Skin epidermis (tissue), 12 donors: ENCODE results near the gene ZFYVE26.
"Not testable (repeated sequence)": the region's sequence is repeated elsewhere in the genome, so short reads cannot be mapped to it uniquely, and the experiment has no call there.

Experiments
- H3K27ac ChIP-seq, 21 experiments: fragments of 200-600 bp; sonication (generic) in 11 of 21; one replicate each; pipeline ENCODE4 v1.5.0; 2020; ENCODE audit warnings: mild to moderate bottlenecking in 3 of 21, inconsistent platforms in 2 of 21, moderate library complexity in 2 of 21
- H3K4me3 ChIP-seq, 7 experiments: fragments of 200-600 bp; sonication (generic) in 2 of 7; one replicate each; pipeline ENCODE4 v1.5.0; 2020; ENCODE audit warnings: inconsistent platforms in 2 of 7, mild to moderate bottlenecking in 2 of 7, moderate library complexity in 1 of 7

Gene ZFYVE26

GRCh38 chr14:67818476-67818875 lies 2.1 kb upstream of the ZFYVE26 start:
- peak overlapping the region in 1 of 7 experiments; percentile 91 for H3K4me3 ChIP-seq
- not testable (repeated sequence) for H3K27ac ChIP-seq

GRCh38 chr14:67817750-67818438 lies 1.5 kb upstream of the ZFYVE26 start:
- Histone ChIP-seq H3K27ac (peak overlapping the region in 1 of 21 experiments; percentile 79), H3K4me3 (no peak overlapping the region)

GRCh38 chr14:67815573-67816225 lies 691 bp downstream of the ZFYVE26 start:
- peak overlapping the region in 20 of 21 experiments; percentile 67 to 90 (median 82) for H3K27ac ChIP-seq

GRCh38 chr14:67814821-67815220 lies 1.6 kb downstream of the ZFYVE26 start:
- peak overlapping the region in 1 of 7 experiments; percentile 0 for H3K4me3 ChIP-seq
- no peak overlapping the region for H3K27ac ChIP-seq

More at GRCh38 chr14:67815573-67816225, 691 bp downstream of the ZFYVE26 start:
- H3K4me3 ChIP-seq = peak overlapping the region; percentile 55 to 93 (median 79)

GRCh38 chr14:67806246-67806645 lies 10.1 kb downstream of the ZFYVE26 start:
- Histone ChIP-seq H3K27ac (no peak overlapping the region), H3K4me3 (no peak overlapping the region)

- Histone ChIP-seq H3K27ac (no peak overlapping the region), H3K4me3 (no peak overlapping the region)
These were observed 15.6 kb downstream of the ZFYVE26 start for GRCh38 chr14:67800743-67801142.

GRCh38 chr14:67798731-67799130 lies 17.7 kb downstream of the ZFYVE26 start:
- H3K27ac ChIP-seq = no peak overlapping the region

GRCh38 chr14:67787673-67788072 lies 28.7 kb downstream of the ZFYVE26 start:
- Histone ChIP-seq H3K27ac (no peak overlapping the region), H3K4me3 (no peak overlapping the region)

More at GRCh38 chr14:67798731-67799130, 17.7 kb downstream of the ZFYVE26 start:
- H3K4me3 ChIP-seq = no peak overlapping the region

- no peak overlapping the region for H3K4me3 ChIP-seq
- no peak overlapping the region for H3K27ac ChIP-seq
These were observed 30.9 kb downstream of the ZFYVE26 start for GRCh38 chr14:67785270-67786109.

GRCh38 chr14:67784244-67784823 lies 32.1 kb downstream of the ZFYVE26 start:
- H3K27ac ChIP-seq = no peak overlapping the region
- no peak overlapping the region for H3K4me3 ChIP-seq

GRCh38 chr14:67782090-67782489 lies 34.3 kb downstream of the ZFYVE26 start:
- Histone ChIP-seq H3K4me3 (no peak overlapping the region), H3K27ac (no peak overlapping the region)

- H3K27ac ChIP-seq = no peak overlapping the region
- H3K4me3 ChIP-seq = no peak overlapping the region
These were observed 37.6 kb downstream of the ZFYVE26 start for GRCh38 chr14:67778792-67779191.

- Histone ChIP-seq H3K4me3 (no peak overlapping the region), H3K27ac (peak overlapping the region in 2 of 21 experiments; percentile 6 to 30)
These were observed 39.6 kb downstream of the ZFYVE26 start for GRCh38 chr14:67776653-67777322.

- no peak overlapping the region for H3K27ac ChIP-seq
- no peak overlapping the region for H3K4me3 ChIP-seq
These were observed 42.5 kb downstream of the ZFYVE26 start for GRCh38 chr14:67773844-67774377.

- H3K27ac ChIP-seq = no peak overlapping the region
- no peak overlapping the region for H3K4me3 ChIP-seq
These were observed 48.2 kb downstream of the ZFYVE26 start for GRCh38 chr14:67768219-67768618.

- Histone ChIP-seq H3K4me3 (no peak overlapping the region), H3K27ac (peak overlapping the region in 5 of 21 experiments; percentile 4 to 64 (median 36))
These were observed 50.2 kb downstream of the ZFYVE26 start for GRCh38 chr14:67766035-67766680.

- Histone ChIP-seq H3K27ac (peak overlapping the region in 7 of 21 experiments; percentile 4 to 64 (median 24)), H3K4me3 (no peak overlapping the region)
These were observed 51.1 kb downstream of the ZFYVE26 start for GRCh38 chr14:67765192-67765834.

- H3K27ac ChIP-seq = peak overlapping the region in 1 of 21 experiments; percentile 41
- no peak overlapping the region for H3K4me3 ChIP-seq
These were observed 51.9 kb downstream of the ZFYVE26 start for GRCh38 chr14:67764496-67764895.
